HG03354 (cell line): Measurements from ENCODE around the gene USO1.
"Not testable (repeated sequence)": the region's sequence is repeated elsewhere in the genome, so short reads cannot be mapped to it uniquely, and the experiment has no call there.

ENCODE experiments used
- ATAC-seq: cut with Tn5 transposase; IDR thresholded peaks from one replicate; pipeline ENCODE4 v1.9.1; 2021; ENCODE audit warnings: mild to moderate bottlenecking; ENCODE audit not compliant: unreplicated experiment, poor library complexity, severe bottlenecking

Gene USO1, protein sequence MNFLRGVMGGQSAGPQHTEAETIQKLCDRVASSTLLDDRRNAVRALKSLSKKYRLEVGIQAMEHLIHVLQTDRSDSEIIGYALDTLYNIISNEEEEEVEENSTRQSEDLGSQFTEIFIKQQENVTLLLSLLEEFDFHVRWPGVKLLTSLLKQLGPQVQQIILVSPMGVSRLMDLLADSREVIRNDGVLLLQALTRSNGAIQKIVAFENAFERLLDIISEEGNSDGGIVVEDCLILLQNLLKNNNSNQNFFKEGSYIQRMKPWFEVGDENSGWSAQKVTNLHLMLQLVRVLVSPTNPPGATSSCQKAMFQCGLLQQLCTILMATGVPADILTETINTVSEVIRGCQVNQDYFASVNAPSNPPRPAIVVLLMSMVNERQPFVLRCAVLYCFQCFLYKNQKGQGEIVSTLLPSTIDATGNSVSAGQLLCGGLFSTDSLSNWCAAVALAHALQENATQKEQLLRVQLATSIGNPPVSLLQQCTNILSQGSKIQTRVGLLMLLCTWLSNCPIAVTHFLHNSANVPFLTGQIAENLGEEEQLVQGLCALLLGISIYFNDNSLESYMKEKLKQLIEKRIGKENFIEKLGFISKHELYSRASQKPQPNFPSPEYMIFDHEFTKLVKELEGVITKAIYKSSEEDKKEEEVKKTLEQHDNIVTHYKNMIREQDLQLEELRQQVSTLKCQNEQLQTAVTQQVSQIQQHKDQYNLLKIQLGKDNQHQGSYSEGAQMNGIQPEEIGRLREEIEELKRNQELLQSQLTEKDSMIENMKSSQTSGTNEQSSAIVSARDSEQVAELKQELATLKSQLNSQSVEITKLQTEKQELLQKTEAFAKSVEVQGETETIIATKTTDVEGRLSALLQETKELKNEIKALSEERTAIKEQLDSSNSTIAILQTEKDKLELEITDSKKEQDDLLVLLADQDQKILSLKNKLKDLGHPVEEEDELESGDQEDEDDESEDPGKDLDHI

DNA sequence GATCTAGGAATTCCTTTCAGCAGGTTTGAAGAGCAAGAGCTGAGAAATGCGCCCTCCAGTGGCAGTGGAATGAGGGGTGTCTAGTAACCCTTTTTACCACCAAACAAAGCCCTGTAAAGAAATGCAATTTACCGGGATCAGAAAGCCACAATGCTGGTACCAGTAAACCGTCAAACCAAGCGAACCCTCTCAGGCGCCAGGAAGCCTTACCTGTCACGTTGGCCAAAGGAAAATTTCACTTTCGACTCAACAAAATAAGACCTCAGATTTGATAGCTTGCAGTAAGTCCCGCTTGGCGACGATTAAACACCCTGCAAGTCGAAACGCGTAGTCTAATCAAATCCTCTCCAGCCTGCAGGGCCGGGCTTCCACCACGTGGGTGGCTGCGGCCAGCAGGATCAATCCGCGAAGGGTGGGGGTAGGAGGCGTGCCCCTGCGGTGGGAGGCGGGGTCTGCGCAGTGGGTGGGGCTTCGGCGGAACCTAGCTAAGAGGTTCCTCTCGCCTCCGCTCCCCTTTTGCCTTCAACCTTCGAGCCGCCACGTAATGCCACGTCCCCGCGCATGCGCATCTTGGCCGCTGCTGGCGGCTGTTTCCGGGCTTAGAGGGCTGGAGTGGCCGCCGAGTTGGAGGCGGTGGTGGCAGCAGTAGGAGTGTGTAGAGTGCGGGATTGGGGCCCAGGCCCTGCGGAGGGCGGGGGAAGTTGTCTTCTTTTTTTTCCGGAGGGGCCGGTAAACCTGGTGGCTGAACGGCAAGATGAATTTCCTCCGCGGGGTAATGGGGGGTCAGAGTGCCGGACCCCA, at the start of gene USO1:
TSS of gene USO1 (plus strand) at position 512 of the 801 bp plus-strand sequence. CDS start at position 755, 243 bp downstream.
- peak; percentile 87 for ATAC-seq

DNA sequence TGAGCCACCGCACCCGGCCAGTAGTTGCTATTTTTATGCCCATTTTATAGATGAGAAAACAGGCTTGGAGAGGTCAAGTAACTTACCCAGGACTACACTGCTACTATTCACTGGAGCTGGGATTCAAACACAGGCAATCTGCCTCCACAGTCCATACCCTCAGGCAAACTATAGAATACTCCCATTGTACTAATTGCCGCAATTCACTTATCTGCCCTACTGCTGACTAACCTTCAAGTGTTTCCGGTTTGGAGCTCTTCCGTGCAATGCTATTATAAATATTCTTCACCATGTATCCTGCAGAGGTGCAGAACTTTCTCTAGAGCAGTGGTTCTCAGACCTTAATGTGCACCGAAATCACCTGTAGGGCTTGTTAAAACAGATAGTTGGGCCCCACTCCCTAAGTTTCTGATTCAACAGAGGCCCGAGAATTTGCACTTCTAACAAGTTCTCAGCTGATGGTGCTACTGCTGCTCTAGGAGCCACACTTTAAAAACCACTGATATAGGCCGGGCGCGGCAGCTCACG, 49.3 kb upstream of the USO1 start:
- ATAC-seq = no peak

DNA sequence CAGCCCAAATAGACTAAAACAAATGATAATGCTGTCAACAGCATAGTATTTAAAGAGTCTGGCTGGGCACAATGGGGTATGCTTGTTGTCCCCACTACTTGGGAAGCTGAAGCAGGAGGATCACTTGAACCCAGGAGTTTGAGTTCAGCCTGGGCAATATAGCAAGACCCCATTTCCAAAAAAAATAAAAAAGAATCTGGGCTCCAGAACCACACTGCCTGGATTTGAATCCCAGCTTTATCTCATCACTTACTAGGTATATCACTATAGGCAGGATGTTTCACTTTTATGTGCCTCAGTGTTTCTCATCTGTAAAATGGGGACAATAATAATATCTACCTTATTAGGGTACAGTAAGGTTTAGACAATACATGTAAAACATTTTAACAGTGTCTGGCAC, 45.9 kb upstream of the USO1 start:
- no peak for ATAC-seq

DNA sequence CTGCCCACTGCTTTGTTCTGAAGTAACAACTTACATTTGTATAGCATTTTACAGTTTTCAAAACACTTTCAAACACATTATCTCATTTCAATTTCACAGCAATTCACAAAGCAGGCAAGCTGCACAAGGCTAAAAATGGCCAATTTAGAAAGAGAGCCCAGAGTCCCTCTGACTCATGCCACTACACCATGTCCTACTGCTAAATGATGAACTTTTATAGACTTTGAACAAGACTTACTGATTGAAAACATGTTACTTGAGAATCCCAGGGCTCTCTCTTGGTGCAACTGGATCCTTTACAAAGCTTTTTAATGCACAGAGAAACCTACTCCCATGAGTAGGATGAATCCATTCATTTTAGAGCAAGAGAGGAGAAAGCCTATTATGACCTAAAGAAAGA, 45.4 kb upstream of the USO1 start:
- ATAC-seq = no peak

DNA sequence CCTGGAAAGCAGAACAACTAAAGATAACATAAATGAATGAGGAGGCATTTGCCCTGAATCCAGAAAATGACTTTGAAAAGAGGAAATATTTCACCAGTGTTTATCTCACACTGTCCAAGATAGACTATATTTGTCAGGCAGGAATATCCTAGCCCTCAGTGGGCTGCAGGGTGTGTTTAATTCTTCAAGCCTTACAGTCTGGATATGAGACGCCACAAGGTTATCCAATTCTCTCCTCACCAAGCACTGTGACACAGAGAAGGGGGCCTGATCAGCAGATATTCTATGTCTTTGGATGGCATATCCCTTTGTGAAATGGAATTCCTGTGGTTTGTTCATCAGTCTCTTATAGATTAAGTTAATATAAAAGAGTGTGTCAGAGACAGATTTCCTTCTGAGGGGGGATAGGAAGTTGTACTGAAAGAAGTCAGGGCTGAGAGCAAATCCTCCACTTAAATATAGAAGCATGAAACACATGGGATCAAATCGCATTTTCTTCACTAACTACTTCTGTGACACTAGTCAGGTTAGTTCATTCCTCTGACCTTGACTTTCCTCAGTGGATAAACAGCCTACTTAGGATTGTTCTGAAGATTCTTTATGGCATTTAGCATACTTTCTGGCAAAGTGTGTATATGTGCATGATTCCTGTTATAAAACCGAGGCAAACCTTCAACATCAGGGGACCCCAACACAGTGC, 44.4 kb upstream of the USO1 start:
- ATAC-seq = no peak

DNA sequence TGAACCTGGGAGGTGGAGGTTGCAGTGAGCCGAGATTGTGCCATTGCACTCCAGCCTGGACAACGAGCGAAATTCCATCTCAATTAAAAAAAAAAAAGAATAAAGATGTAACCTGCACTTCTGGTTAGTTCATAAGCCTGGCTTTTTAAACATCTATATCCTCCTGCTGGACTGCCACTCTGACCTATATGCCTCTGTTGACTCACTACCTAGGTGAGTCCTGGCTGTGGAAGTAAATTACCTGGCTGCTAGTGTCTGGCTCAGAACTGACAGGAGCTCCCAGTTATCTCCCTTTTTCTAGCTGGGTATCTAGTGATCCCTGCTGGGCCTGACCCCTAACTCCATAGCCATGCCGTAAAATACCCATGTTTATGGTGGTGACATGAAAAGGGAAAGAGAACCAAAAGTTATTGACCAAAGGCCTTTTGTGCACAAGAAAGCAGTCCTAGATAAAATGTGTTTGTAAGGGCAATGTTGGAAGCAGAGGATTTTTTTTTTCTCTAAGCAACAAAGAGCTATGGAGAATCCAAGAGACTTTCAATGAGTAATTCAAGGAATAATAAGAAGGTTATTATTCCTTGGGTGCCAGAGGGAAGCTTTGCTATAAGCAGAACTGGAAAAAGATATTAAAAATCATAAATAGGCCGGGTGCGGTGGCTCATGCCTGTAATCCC, 40.8 kb upstream of the USO1 start:
- no peak for ATAC-seq

DNA sequence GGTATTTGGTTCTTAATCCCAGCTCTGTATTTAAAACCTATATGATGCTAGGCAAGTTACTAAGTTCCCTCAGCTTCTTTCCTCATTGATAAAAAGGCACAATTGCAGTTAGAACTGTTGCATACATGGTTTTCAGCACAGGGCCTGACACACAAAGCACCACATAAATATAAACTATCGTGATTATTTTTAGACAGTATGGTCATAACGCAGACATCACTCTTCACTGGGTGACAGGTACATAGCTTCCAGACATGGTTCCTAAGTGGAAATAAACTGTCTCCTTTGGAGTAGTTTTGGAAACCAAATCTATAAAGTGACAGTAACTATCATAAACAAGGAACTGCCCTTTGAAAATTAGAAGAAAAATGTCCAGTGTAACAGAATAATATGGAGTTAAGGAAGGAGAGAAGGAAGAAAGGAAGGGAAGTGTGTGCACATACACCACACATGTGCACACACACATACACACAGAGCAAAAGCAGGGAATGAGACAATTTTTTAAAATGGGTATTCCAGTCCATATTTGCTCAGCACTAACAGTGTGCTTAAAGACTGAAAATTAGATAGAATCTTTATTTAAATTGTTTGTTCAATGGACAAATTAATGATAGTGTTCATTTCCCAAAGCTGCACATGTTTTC, 38.7 kb upstream of the USO1 start:
- no peak for ATAC-seq

DNA sequence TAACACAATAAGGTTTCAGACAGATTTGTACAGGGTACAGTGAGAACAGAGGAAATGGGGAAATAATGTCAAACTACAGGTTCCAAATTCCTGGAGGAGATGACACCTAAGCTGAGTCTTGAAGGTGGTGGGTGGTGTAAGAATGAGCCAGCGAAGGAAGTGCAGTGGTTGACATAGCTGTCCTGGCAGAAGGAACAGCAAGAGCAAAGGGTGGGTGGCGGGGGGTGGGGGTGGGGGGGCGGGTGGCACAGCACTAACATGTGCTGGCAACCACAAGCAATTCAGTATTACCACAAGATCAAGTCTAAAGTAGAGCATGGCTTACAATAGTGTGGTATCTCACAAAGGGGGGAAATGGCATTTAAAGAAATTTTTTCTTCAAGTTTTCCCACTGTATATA, 38.0 kb upstream of the USO1 start:
- ATAC-seq = no peak

DNA sequence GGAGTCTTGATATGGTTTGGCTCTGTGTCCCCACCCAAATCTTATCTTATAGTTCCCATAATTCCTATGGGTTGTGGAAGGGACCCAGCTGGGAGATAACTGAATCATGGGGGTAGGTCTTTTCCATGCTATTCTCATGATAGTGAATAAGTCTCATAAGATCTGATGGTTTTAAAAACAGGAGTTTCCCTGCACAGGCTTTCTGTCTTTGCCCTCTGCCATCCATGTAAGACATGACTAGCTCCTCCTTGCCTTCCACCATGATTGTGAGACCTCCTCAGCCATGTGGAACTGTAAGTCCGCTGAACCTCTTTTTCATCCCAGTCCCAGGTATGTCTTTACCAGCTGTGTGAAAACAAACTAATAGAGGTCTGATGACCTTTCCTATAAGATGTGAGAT, 37.3 kb upstream of the USO1 start:
- ATAC-seq = not testable (repeated sequence)

DNA sequence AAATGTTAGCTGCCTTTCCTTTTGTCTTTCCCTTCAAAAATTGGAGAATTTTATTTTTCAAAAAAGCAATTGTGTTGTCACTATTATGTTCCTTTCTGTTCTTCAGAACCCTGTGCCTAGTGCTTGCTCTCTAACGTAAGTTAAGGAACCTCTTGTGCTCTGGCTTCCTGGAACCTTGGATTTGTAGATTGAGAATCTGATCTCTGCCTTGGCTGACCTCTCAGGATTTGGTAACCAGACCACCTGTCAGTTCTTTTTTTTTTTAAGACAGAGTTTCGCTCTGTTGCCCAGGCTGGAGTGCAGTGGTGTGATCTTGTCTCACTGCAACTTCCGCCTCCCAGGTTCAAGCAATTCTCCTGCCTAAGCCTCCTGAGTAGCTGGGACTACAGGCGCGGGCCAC, 32.3 kb upstream of the USO1 start:
- ATAC-seq = not testable (repeated sequence)

DNA sequence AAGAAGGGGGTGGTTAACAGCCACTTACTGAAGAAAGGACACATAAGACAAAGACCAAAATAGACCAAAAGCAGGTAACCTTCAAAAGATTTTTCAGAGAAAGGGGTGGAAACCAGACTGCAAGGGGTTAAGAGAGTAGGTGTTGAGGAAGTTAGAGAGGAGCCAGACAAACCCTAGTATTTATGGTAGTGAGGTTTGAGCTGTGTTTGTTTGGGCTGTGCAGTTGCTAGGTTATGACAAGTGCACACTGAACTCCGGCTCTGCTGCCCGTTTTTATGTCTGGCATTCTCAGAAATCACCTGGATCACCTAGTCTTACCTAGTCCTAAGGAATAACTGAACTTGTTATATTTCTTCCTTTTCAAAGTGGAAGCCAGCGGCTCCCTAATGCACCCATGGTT, 28.3 kb upstream of the USO1 start:
- no peak for ATAC-seq

DNA sequence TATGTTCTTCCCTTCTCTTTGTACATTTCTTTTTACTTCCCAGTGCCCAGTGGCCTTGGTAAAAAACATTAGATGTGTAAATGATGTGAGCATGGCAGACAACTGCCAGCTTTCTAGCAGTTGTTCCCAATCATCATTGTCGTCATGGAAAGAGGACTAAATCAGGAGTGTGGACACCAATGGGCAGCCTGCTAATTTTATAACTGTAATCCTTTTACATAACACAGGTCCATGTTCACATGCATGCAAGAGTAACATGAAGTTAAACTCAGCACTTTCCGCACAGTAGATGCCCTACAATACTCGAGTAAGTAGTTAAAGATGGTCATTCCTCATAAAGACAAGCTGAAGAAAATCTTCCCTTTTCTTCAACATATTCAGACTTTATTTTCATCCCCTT, 27.8 kb upstream of the USO1 start:
- no peak for ATAC-seq

DNA sequence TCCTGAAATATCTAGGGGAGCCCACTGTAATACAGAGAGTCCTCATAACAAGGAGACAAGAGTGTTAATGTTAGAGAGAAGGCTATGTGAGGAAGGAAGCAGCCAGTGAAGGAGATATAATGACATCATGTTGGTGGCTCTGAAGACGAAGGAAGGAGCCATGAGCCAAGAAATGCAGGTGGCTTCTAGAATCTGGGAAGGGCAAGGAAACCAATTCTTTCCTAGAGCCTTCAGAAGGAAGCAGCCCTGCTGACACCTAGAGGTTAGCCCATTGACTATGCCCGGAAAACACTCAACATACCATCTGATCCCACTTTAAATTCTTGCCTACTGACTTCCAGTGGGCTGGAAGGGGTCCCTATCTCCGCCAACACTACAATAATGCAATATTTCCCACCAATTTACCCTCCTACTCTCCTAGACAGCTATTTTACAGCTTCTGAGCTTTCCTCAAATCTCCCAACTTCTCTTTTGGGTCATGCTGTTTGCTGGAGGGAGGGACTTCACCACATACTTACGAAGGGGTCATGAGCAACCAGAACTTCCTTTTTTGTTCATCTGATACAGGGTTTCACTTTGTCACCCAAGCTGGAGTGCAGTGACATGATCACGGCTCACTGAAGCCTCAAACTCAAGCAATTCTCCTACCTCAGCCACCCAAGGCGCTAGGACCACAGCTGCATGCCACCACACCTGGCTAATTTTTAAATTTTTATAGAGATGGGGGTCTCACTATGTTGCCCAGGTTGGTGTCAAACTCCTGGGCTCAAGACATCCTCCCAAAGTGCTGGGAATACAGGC, 26.0 kb upstream of the USO1 start:
- peak; percentile 91 for ATAC-seq

DNA sequence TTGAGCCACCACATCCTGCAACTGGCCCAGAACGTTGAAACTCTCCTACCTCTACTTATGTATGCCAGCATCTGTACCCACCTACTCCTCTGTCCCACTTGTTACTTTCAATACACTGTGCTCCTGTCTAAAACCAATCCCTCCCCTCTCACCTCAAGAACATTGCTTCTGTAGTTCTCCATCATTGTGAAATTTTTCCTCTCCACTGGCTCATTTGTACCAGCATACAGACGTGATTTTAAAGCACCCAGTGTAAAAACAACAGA, 25.5 kb upstream of the USO1 start:
- ATAC-seq = peak; percentile 49

DNA sequence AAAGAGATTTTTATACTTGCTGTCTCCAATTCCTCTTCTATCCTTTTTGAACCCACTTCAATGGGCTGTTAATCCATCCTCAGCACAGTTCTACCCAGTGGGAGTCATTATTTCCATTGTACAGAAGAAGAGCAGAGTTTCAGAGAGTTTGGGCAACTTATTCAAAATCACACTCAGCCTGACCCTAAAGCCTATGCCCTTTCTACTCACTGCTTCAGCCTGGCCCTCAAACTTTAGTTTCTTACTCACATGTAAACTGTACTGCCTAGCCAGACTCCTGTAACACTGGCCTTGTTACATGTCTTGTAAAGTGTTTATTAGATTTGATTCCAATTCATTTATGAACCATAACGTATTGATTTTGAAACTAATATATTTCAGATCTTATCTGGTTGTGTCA, 25.1 kb upstream of the USO1 start:
- peak; percentile 11 for ATAC-seq

DNA sequence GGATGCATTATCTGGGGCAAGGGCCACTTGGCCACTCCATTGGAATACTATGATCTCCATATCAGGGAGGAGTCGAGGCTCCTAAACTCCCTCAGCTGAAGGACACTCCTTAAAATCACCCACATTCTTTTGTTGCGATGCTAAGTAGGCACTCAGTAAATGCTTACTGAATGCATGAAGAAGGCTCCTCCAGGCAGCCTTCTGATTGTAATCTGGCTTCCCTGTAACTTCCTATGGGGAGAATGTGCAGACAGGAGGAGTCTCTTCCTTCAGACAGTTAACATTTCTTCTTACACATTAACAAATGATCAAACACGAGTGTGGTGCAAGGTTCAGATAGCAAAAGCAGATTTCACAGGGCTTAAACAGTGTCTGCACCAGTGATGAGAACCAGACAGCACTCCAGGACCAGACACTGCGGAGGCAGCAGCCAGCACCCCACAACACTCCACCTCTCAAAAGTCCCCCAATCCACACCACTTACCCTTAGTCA, 21.4 kb upstream of the USO1 start:
- no peak for ATAC-seq

DNA sequence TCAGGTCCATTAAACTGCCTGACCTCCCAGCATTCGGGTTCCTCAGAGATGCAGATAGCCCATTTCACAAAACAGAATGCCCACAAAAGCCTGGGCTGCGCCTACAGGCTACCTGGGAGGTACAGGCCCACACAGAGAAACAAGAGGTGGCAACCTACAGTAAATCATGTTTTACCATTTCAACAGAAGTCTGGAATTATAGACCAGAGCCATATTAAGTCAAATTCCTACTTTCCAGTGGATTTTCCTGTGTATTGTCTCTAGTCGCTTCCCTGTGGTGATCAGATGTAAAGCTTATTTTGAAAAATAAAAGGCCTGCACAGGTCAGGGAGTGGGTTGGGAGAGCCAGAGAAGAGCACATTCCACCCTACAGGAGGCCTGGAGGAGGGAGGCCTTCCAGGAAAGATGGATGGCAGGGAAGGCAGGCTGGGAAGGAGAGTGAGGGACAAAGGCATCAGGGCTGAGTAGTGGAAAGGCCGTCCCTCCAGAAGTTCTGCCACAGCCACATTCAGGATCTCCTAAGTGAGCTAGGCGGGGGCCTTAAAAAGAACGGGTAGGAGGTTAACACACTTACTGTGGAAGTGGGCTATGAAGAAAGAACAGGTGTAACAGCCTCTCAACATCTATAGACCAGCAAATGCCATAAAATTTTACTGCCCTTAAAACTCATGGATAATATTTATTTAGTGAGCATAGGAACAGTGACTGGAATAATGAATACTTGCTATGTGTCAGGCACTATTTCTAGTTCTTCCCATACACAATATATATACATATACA, 19.0 kb upstream of the USO1 start:
- no peak for ATAC-seq
